Body of pancreas (tissue), 4 donors: ENCODE measurements around the gene CASR. TPM values are rescaled to one million over a fixed set of nuclear protein-coding genes. Genes with fewer than 3 reads are reported as not detected.

Source experiments
- ATAC-seq: fragments of 150-250 bp; one replicate; pipeline ENCODE4 v1.9.1; 2016
- DNase-seq, 4 donors: peaks; one replicate each; pipeline ENCODE4 v3.0.0-alpha.2; 2019
- H3K27ac ChIP-seq, 4 donors: fragments of 200-600 bp; sonication (generic); 1 replicate in 3 of 4; 2 replicates in 1 of 4; pipeline versions ENCODE4 v1.5.1 to v1.6.1; 2016 to 2019; ENCODE audit warnings: mild to moderate bottlenecking in 1 of 4, mixed read lengths in 1 of 4, moderate library complexity in 1 of 4
- H3K27me3 ChIP-seq, 2 donors: fragments of 200-600 bp; sonication (generic); one replicate each; pipeline ENCODE4 v1.6.0; 2016; ENCODE audit warnings: mild to moderate bottlenecking in 1 of 2
- H3K36me3 ChIP-seq, 2 donors: fragments of 200-600 bp; sonication (generic); replicated peaks in 1 of 2; 2 replicates each; pipeline ENCODE4 v1.5.1; 2016; ENCODE audit warnings: low read depth in 2 of 2; ENCODE audit not compliant: insufficient read depth in 1 of 2
- H3K4me1 ChIP-seq: fragments of 200-600 bp; sonication (generic); one replicate; pipeline ENCODE4 v1.6.0; 2016
- H3K4me3 ChIP-seq, 2 donors: fragments of 200-600 bp; sonication (generic); 1 replicate in 1 of 2; 2 replicates in 1 of 2; pipeline ENCODE4 v1.5.1; 2016 to 2019
- H3K9me3 ChIP-seq, 3 donors: fragments of 200-600 bp; sonication (generic); 1 replicate in 2 of 3; 2 replicates in 1 of 3; pipeline ENCODE4 v1.5.1; 2016
- POLR2A ChIP-seq, 3 donors: fragments of 450-650 bp; IDR thresholded peaks; one replicate each; pipeline ENCODE4 v1.6.1; 2016; ENCODE audit warnings: antibody characterized with exemption in 3 of 3, mild to moderate bottlenecking in 2 of 3
- WGBS, 2 donors: methylation state at CpG; one replicate each; pipeline ENCODE4 v1.1.5; 2017; 5-methylcytosine and 5-hydroxymethylcytosine counted together
- intact Hi-C: fragments of 100-400 bp; cut with DNase I; formaldehyde crosslinking; loops from one replicate; pipeline ENCODE4 v1.15.1; 2023
- total RNA-seq, 2 donors: library from RNA; depleted of rRNA; stranded (reverse); fragments of >200 nt; gene quantifications; one replicate each; pipeline ENCODE4 v1.1.0, GENCODE V29; 2016
- TF ChIP-seq, protein P1 (sequence below), 7 experiments: fragments of 450-650 bp in 4 of 7; fragments of 200-600 bp in 3 of 7; sonication (generic) in 3 of 7; IDR thresholded peaks; one replicate each; pipeline ENCODE4 v1.5.1; 2016 to 2019; ENCODE audit warnings: antibody characterized with exemption in 7 of 7

Gene CASR
- total RNA-seq, 2 donors from 2014 or later, result 8.9 to 11.9 TPM

DNA sequence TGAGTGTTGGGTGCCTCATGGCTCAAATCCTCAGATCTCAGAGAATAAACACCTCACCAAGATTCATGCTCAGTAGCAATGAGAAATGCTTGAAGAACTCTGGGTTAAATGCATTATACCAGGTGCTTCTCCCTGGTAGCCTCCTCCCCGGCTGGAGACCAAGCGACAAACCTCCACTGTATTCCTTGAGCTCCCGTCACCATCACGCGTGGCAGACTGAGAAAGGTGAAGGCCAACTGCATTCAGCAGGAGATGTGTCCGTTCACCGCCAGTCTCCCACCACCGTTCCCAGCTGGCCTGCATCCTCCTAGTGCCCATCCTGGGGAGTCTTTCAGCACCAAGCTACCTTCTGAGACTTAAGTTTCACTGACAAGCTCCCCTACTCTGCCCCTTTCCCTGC is 149.1 kb downstream of the CASR start:
- intact Hi-C loops, result no loop called here
- WGBS, 2 donors, result 93 to 94% methylated on average over 8 of the region's 8 CpGs
- no peaks in the 10 kb centered on the region for H3K27me3 ChIP-seq

More for the DNA sequence above, 149.1 kb downstream of the CASR start:
- no peaks in the 10 kb centered on the region for H3K36me3 ChIP-seq
- no peak for ATAC-seq
- DNase-seq, result no peak
- no peaks in the 10 kb centered on the region for H3K4me1 ChIP-seq
- no peak overlapping the region for H3K27ac ChIP-seq
- no peaks in the 10 kb centered on the region for H3K9me3 ChIP-seq
- no peak for TF ChIP-seq POLR2A (IDR thresholded peaks at IDR 0.05)
- TF ChIP-seq, protein P1, sequence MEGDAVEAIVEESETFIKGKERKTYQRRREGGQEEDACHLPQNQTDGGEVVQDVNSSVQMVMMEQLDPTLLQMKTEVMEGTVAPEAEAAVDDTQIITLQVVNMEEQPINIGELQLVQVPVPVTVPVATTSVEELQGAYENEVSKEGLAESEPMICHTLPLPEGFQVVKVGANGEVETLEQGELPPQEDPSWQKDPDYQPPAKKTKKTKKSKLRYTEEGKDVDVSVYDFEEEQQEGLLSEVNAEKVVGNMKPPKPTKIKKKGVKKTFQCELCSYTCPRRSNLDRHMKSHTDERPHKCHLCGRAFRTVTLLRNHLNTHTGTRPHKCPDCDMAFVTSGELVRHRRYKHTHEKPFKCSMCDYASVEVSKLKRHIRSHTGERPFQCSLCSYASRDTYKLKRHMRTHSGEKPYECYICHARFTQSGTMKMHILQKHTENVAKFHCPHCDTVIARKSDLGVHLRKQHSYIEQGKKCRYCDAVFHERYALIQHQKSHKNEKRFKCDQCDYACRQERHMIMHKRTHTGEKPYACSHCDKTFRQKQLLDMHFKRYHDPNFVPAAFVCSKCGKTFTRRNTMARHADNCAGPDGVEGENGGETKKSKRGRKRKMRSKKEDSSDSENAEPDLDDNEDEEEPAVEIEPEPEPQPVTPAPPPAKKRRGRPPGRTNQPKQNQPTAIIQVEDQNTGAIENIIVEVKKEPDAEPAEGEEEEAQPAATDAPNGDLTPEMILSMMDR (IDR thresholded peaks at IDR 0.05), result no peak
- H3K4me3 ChIP-seq, result no peak overlapping the region

Other genes with a start within 250 kb of the CASR start
- 1 to 10 TPM; 2.9 to 4.6 TPM for gene ILDR1, start 161.4 kb upstream of the CASR start, total RNA-seq
- gene CD86, start 128.3 kb upstream of the CASR start, total RNA-seq, result 1 to 10 TPM; 2.9 to 7.6 TPM
- gene CSTA, start 141.6 kb downstream of the CASR start, total RNA-seq, result 1 to 10 TPM in 1 of 2 donors, not detected in 1; 1.3 TPM
- gene MIX23, start 199.6 kb downstream of the CASR start, total RNA-seq, result 10 to 100 TPM; 17.6 to 36.6 TPM
- 10 to 100 TPM in 1 of 2 donors, 1 to 10 TPM in 1; 8.6 to 24.1 TPM for gene FAM162A, start 200.5 kb downstream of the CASR start, total RNA-seq
- gene WDR5B, start 232.4 kb downstream of the CASR start, total RNA-seq, result 1 to 10 TPM; 5.6 to 6.2 TPM